Measurements from ENCODE around the gene VTI1B.

DNA sequence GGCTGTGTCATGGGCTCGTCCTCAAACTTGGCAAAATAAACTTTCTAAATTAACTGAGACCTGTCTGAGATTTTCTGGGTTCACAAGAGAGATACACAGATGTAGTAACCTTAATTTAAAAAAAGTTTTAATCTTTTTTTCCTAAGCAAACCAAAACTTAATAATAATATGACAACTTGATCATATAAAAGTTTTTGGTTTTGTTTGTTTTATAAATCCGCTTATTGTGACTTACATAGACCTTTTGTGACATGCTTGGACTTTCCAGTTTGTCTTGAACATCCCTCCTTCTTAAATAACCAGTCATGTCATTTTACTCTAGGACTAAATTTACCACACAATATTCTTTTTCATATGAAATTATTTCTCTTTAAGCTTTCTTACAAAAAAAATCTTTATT lies 35.8 kb upstream of the VTI1B start:
- TF ChIP-seq, protein P1, sequence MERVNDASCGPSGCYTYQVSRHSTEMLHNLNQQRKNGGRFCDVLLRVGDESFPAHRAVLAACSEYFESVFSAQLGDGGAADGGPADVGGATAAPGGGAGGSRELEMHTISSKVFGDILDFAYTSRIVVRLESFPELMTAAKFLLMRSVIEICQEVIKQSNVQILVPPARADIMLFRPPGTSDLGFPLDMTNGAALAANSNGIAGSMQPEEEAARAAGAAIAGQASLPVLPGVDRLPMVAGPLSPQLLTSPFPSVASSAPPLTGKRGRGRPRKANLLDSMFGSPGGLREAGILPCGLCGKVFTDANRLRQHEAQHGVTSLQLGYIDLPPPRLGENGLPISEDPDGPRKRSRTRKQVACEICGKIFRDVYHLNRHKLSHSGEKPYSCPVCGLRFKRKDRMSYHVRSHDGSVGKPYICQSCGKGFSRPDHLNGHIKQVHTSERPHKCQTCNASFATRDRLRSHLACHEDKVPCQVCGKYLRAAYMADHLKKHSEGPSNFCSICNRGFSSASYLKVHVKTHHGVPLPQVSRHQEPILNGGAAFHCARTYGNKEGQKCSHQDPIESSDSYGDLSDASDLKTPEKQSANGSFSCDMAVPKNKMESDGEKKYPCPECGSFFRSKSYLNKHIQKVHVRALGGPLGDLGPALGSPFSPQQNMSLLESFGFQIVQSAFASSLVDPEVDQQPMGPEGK (CRISPR knock-in tag; IDR thresholded peaks at IDR 0.05; ENCODE audit: borderline replicate concordance) = no peak
- TF ChIP-seq ZNF70 (CRISPR knock-in tag; IDR thresholded peaks at IDR 0.05) = no peak
- TF ChIP-seq, protein P2, sequence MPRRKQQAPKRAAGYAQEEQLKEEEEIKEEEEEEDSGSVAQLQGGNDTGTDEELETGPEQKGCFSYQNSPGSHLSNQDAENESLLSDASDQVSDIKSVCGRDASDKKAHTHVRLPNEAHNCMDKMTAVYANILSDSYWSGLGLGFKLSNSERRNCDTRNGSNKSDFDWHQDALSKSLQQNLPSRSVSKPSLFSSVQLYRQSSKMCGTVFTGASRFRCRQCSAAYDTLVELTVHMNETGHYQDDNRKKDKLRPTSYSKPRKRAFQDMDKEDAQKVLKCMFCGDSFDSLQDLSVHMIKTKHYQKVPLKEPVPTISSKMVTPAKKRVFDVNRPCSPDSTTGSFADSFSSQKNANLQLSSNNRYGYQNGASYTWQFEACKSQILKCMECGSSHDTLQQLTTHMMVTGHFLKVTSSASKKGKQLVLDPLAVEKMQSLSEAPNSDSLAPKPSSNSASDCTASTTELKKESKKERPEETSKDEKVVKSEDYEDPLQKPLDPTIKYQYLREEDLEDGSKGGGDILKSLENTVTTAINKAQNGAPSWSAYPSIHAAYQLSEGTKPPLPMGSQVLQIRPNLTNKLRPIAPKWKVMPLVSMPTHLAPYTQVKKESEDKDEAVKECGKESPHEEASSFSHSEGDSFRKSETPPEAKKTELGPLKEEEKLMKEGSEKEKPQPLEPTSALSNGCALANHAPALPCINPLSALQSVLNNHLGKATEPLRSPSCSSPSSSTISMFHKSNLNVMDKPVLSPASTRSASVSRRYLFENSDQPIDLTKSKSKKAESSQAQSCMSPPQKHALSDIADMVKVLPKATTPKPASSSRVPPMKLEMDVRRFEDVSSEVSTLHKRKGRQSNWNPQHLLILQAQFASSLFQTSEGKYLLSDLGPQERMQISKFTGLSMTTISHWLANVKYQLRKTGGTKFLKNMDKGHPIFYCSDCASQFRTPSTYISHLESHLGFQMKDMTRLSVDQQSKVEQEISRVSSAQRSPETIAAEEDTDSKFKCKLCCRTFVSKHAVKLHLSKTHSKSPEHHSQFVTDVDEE (CRISPR knock-in tag; IDR thresholded peaks at IDR 0.05) = no peak
- no peak for TF ChIP-seq CSDC2 (CRISPR knock-in tag; IDR thresholded peaks at IDR 0.05)
- no peak for TF ChIP-seq RARB (CRISPR knock-in tag; IDR thresholded peaks at IDR 0.05)
- TF ChIP-seq, protein P3, sequence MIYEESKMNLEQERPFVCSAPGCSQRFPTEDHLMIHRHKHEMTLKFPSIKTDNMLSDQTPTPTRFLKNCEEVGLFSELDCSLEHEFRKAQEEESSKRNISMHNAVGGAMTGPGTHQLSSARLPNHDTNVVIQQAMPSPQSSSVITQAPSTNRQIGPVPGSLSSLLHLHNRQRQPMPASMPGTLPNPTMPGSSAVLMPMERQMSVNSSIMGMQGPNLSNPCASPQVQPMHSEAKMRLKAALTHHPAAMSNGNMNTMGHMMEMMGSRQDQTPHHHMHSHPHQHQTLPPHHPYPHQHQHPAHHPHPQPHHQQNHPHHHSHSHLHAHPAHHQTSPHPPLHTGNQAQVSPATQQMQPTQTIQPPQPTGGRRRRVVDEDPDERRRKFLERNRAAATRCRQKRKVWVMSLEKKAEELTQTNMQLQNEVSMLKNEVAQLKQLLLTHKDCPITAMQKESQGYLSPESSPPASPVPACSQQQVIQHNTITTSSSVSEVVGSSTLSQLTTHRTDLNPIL (CRISPR knock-in tag; IDR thresholded peaks at IDR 0.05; ENCODE audit: low read depth) = no peak
- TF ChIP-seq GLIS3 (CRISPR knock-in tag; IDR thresholded peaks at IDR 0.05) = no peak
- TF ChIP-seq ZC3H10 (CRISPR knock-in tag; IDR thresholded peaks at IDR 0.05) = no peak
- TF ChIP-seq ARNTL (CRISPR knock-in tag; IDR thresholded peaks at IDR 0.05; ENCODE audit: borderline replicate concordance, low read depth) = no peak
- no peak for TF ChIP-seq ESRRG (CRISPR knock-in tag; IDR thresholded peaks at IDR 0.05)
- no peak for TF ChIP-seq ZFP3 (CRISPR knock-in tag; IDR thresholded peaks at IDR 0.05)

Data from SK-N-SH treated with all-trans-retinoic acid at 6 μM for 48 hours (cell line).